GM18867 (cell line): ENCODE measurements around the gene NKPD1.

ENCODE experiments used
- ATAC-seq: cut with Tn5 transposase; IDR thresholded peaks from one replicate; pipeline ENCODE4 v1.9.1; 2021; ENCODE audit warnings: mild to moderate bottlenecking, moderate library complexity; ENCODE audit not compliant: unreplicated experiment

Gene NKPD1

GRCh38 chr19:45160870-45161737, at the start of gene NKPD1:
Gene NKPD1, minus strand, starts transcription at chr19:45160982. Its CDS starts 832 bp downstream, at chr19:45160150.
- ATAC-seq: no peak

GRCh38 chr19:45206328-45206727, 45.5 kb upstream of the NKPD1 start:
- ATAC-seq: no peak

GRCh38 chr19:45205810-45206209, 45.0 kb upstream of the NKPD1 start:
- no peak for ATAC-seq

GRCh38 chr19:45202637-45203036, 41.9 kb upstream of the NKPD1 start:
- no peak for ATAC-seq

- ATAC-seq: no peak
These were observed 39.8 kb upstream of the NKPD1 start for GRCh38 chr19:45200568-45200967.

- no peak for ATAC-seq
These were observed 35.0 kb upstream of the NKPD1 start for GRCh38 chr19:45195764-45196163.

GRCh38 chr19:45191375-45191774, 30.6 kb upstream of the NKPD1 start:
- ATAC-seq: no peak

GRCh38 chr19:45189971-45190370, 29.2 kb upstream of the NKPD1 start:
- no peak for ATAC-seq

- no peak for ATAC-seq
These were observed 26.8 kb upstream of the NKPD1 start for GRCh38 chr19:45187421-45188100.

- no peak for ATAC-seq
These were observed 25.9 kb upstream of the NKPD1 start for GRCh38 chr19:45186509-45187334.

- no peak for ATAC-seq
These were observed 23.3 kb upstream of the NKPD1 start for GRCh38 chr19:45184115-45184514.

GRCh38 chr19:45182758-45183157, 22.0 kb upstream of the NKPD1 start:
- no peak for ATAC-seq

- no peak for ATAC-seq
These were observed 20.2 kb upstream of the NKPD1 start for GRCh38 chr19:45180936-45181335.

- ATAC-seq: no peak
These were observed 19.1 kb upstream of the NKPD1 start for GRCh38 chr19:45179892-45180370.

- ATAC-seq: no peak
These were observed 18.5 kb upstream of the NKPD1 start for GRCh38 chr19:45179072-45179891.

- ATAC-seq: peak; percentile 78
These were observed 17.7 kb upstream of the NKPD1 start, which contains the start of gene BLOC1S3 for GRCh38 chr19:45178262-45179071. Gene BLOC1S3, plus strand, starts transcription at chr19:45178784. Its CDS starts 513 bp downstream, at chr19:45179297.

- ATAC-seq: peak; percentile 10
These were observed 17.1 kb upstream of the NKPD1 start, which contains the start of gene TRAPPC6A for GRCh38 chr19:45177817-45178261. Gene TRAPPC6A, minus strand, starts transcription at chr19:45178237. Its CDS starts 19 bp downstream, at chr19:45178218.

GRCh38 chr19:45175515-45176345, 14.9 kb upstream of the NKPD1 start:
- no peak for ATAC-seq
